Mesenchymal stem cell (in vitro differentiated cells and primary cell): Measurements from ENCODE around the gene KRT4.
"Not testable (repeated sequence)": the region's sequence is repeated elsewhere in the genome, so short reads cannot be mapped to it uniquely, and the experiment has no call there.

Source experiments
- DNase-seq: peaks from one replicate; pipeline ENCODE4 v3.0.0-alpha.2; 2013
- H2AFZ ChIP-seq: one replicate; pipeline ENCODE4 v1.6.1; 2013; ENCODE audit warnings: low read depth, mild to moderate bottlenecking, control low read depth, inconsistent platforms, low read length, moderate library complexity
- H2AK5ac ChIP-seq: 2 replicates; pipeline ENCODE4 v1.6.1; 2013; ENCODE audit warnings: low read length, moderate library complexity, mild to moderate bottlenecking, inconsistent platforms; ENCODE audit not compliant: severe bottlenecking
- H2BK120ac ChIP-seq: one replicate; pipeline ENCODE4 v1.6.1; 2013; ENCODE audit warnings: low read depth, mild to moderate bottlenecking, inconsistent platforms, low read length, moderate library complexity
- H2BK12ac ChIP-seq, 2 experiments: one replicate each; pipeline ENCODE4 v1.6.1; 2013; ENCODE audit warnings: inconsistent platforms in 2 of 2, low read length in 2 of 2, mild to moderate bottlenecking in 2 of 2, moderate library complexity in 2 of 2, control low read depth in 1 of 2
- H2BK15ac ChIP-seq: one replicate; pipeline ENCODE4 v1.6.1; 2013; ENCODE audit warnings: mild to moderate bottlenecking, low read depth, inconsistent platforms; ENCODE audit not compliant: poor library complexity, severe bottlenecking
- H2BK5ac ChIP-seq: 2 replicates; pipeline ENCODE4 v1.6.1; 2013; ENCODE audit warnings: low read depth, mild to moderate bottlenecking, low read length, control low read depth, inconsistent platforms; ENCODE audit not compliant: poor library complexity, severe bottlenecking
- H3K14ac ChIP-seq, 2 experiments: one replicate each; pipeline ENCODE4 v1.6.1; 2013; ENCODE audit warnings: inconsistent platforms in 2 of 2, low read length in 2 of 2, control low read depth in 1 of 2, mild to moderate bottlenecking in 1 of 2, moderate library complexity in 1 of 2
- H3K18ac ChIP-seq, 2 experiments: one replicate each; pipeline ENCODE4 v1.6.1; 2013; ENCODE audit warnings: inconsistent platforms in 2 of 2, low read length in 2 of 2, control low read depth in 1 of 2, low read depth in 1 of 2, mild to moderate bottlenecking in 1 of 2
- H3K23ac ChIP-seq, 2 experiments: one replicate each; pipeline ENCODE4 v1.6.1; 2013; ENCODE audit warnings: inconsistent platforms in 2 of 2, low read length in 2 of 2, mild to moderate bottlenecking in 2 of 2, moderate library complexity in 2 of 2, control low read depth in 1 of 2
- H3K27ac ChIP-seq: 2 replicates; pipeline ENCODE4 v1.5.1; 2013; ENCODE audit warnings: mild to moderate bottlenecking, moderate library complexity, low read length, control low read depth, inconsistent platforms; ENCODE audit not compliant: poor library complexity, severe bottlenecking
- H3K27me3 ChIP-seq, 2 experiments: 2 replicates each; pipeline versions ENCODE4 v1.6.1 to v1.7.0; 2013; ENCODE audit warnings: low read length in 2 of 2, mild to moderate bottlenecking in 2 of 2, moderate library complexity in 2 of 2, control low read depth in 1 of 2, inconsistent platforms in 1 of 2; ENCODE audit not compliant: control insufficient read depth in 1 of 2, insufficient read depth in 1 of 2
- H3K36me3 ChIP-seq, 2 experiments: 2 replicates each; pipeline versions ENCODE4 v1.6.1 to v1.7.0; 2013; ENCODE audit warnings: low read length in 2 of 2, control low read depth in 1 of 2, inconsistent platforms in 1 of 2, low read depth in 1 of 2, mild to moderate bottlenecking in 1 of 2; ENCODE audit not compliant: insufficient read depth in 2 of 2, control insufficient read depth in 1 of 2
- H3K4ac ChIP-seq, 2 experiments: one replicate each; pipeline ENCODE4 v1.6.1; 2013; ENCODE audit warnings: inconsistent platforms in 2 of 2, low read length in 2 of 2, mild to moderate bottlenecking in 2 of 2, moderate library complexity in 2 of 2, control low read depth in 1 of 2, low read depth in 1 of 2
- H3K4me1 ChIP-seq: 2 replicates; pipeline ENCODE4 v1.6.1; 2013; ENCODE audit warnings: low read depth, low read length, control low read depth; ENCODE audit not compliant: control insufficient read depth, insufficient read depth
- H3K4me2 ChIP-seq: 2 replicates; pipeline ENCODE4 v1.6.1; 2013; ENCODE audit warnings: low read length, mild to moderate bottlenecking, inconsistent platforms; ENCODE audit not compliant: poor library complexity, severe bottlenecking
- H3K4me3 ChIP-seq, 2 experiments: 2 replicates each; pipeline versions ENCODE4 v1.5.1 to v1.7.0; 2013; ENCODE audit warnings: low read length in 2 of 2, mild to moderate bottlenecking in 2 of 2, control low read depth in 1 of 2, low read depth in 1 of 2; ENCODE audit not compliant: insufficient read depth in 1 of 2
- H3K79me1 ChIP-seq: replicated peaks from 2 replicates; pipeline ENCODE4 v1.6.1; 2013; ENCODE audit warnings: mild to moderate bottlenecking, control low read depth, low read length, inconsistent platforms; ENCODE audit not compliant: poor library complexity, severe bottlenecking
- H3K9ac ChIP-seq: 2 replicates; pipeline ENCODE4 v1.7.0; 2013; ENCODE audit warnings: mild to moderate bottlenecking, low read length, moderate library complexity
- H3K9me3 ChIP-seq: 2 replicates; pipeline ENCODE4 v1.7.0; 2013; ENCODE audit warnings: mild to moderate bottlenecking, low read length; ENCODE audit not compliant: control insufficient read depth
- H4K8ac ChIP-seq: one replicate; pipeline ENCODE4 v1.6.1; 2013; ENCODE audit warnings: inconsistent platforms, mild to moderate bottlenecking, low read length, moderate library complexity
- H4K91ac ChIP-seq: one replicate; pipeline ENCODE4 v1.6.1; 2013; ENCODE audit warnings: mild to moderate bottlenecking, low read length, inconsistent platforms
- WGBS: methylation state at CpG from one replicate; pipeline ENCODE4 v1.1.7; 2013; ENCODE audit warnings: mixed read lengths; 5-methylcytosine and 5-hydroxymethylcytosine counted together

Gene KRT4

DNA sequence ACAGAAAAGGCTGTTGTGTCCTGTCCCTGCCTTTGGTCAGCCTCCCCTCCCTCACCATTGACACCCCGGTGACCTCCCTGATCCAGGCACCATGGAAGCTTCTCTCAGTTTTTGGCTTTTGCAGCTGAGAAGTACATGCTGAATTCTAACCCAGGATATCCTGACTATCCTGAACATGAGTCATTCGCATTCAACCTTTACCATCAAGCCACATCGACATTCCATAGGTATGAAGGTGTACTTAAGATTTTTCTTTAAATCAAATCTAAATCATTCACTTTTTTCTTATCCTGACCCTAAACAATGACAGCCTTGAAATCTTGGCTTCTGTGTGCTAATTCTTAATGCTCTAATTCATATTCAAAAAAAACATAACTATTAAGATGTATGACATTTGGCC is 43.6 kb upstream of the KRT4 start:
- Histone ChIP-seq H4K8ac (no peak overlapping the region), H2BK5ac (no peak overlapping the region), H3K4me3 (no peak overlapping the region), H2AFZ (no peak overlapping the region), H4K91ac (peak overlapping the region; percentile 35), H3K4me1 (no peaks in the 10 kb centered on the region), H3K27me3 (peaks cover 13 to 23% of the 10 kb centered on the region in 2 experiments), H3K4ac (no peak overlapping the region), H2BK120ac (no peak overlapping the region), H3K14ac (no peak overlapping the region), H3K18ac (no peak overlapping the region), H3K9ac (no peak overlapping the region), H3K36me3 (no peaks in the 10 kb centered on the region), H3K23ac (no peak overlapping the region), H3K27ac (no peak overlapping the region), H2BK12ac (no peak overlapping the region), H2AK5ac (no peak overlapping the region), H3K79me1 (no peaks in the 10 kb centered on the region), H3K4me2 (no peak overlapping the region), H2BK15ac (no peak overlapping the region), H3K9me3 (no peaks in the 10 kb centered on the region)
- WGBS = 87% methylated on average over 3 of the region's 3 CpGs
- no peak for DNase-seq

DNA sequence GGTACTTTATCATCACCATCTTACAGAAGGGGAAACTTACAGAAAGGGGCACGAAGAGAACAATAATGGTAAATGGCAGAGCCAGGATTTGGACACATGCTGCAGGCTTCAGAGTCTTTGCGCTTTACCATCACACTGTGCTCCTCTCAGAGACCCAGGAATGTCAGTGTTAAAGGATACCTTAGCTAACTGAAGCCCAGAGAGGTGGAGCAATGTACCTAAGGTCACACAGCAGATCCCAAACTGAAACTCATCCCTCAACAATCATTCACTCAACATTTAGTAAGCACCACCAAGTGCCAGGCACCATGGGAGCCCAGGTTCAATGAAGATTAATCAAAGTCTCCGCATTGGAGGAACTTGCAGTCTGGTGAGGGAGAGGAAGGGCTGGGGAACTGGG is 42.9 kb upstream of the KRT4 start:
- Histone ChIP-seq H4K8ac (no peak overlapping the region), H3K27ac (no peak overlapping the region), H3K18ac (no peak overlapping the region), H2AFZ (no peak overlapping the region), H2BK120ac (no peak overlapping the region), H3K27me3 (peaks cover 20 to 30% of the 10 kb centered on the region in 2 experiments), H3K4me1 (no peaks in the 10 kb centered on the region), H3K9ac (no peak overlapping the region), H3K4ac (no peak overlapping the region), H3K4me3 (no peak overlapping the region), H3K4me2 (no peak overlapping the region), H2BK5ac (no peak overlapping the region), H3K14ac (no peak overlapping the region), H3K23ac (no peak overlapping the region), H3K36me3 (no peaks in the 10 kb centered on the region), H2AK5ac (no peak overlapping the region), H3K9me3 (no peaks in the 10 kb centered on the region), H3K79me1 (no peaks in the 10 kb centered on the region), H2BK15ac (no peak overlapping the region), H2BK12ac (no peak overlapping the region), H4K91ac (no peak overlapping the region)
- no peak for DNase-seq
- 89% methylated on average over 3 of the region's 3 CpGs for WGBS

DNA sequence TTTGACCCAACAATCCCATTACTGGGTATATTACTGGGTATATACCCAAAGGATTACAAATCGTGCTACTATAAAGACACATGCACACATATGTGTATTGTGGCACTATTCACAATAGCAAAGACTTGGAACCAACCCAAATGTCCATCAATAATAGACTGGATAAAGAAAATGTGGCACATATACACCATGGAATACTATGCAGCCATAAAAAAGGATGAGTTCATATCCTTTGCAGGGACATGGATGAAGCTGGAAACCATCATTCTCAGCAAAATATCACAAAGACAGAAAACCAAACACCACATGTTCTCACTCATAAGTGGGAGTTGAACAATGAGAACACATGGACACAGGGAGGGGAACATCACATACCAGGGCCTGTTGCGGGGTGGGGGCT is 42.2 kb upstream of the KRT4 start:
- H2BK120ac ChIP-seq, H3K18ac ChIP-seq, H3K14ac ChIP-seq, H3K4me1 ChIP-seq, H3K9me3 ChIP-seq, H4K8ac ChIP-seq, DNase-seq, H3K9ac ChIP-seq, H3K4me2 ChIP-seq, H4K91ac ChIP-seq, H2AK5ac ChIP-seq, H3K79me1 ChIP-seq, H2BK15ac ChIP-seq, H2BK12ac ChIP-seq, H3K4me3 ChIP-seq, H2AFZ ChIP-seq, H2BK5ac ChIP-seq, H3K4ac ChIP-seq, H3K27ac ChIP-seq, H3K23ac ChIP-seq, H3K36me3 ChIP-seq: not testable (repeated sequence)
- 86% methylated on average over 1 of the region's 2 CpGs for WGBS
- peaks cover 27 to 37% of the 10 kb centered on the region in 2 experiments for H3K27me3 ChIP-seq

DNA sequence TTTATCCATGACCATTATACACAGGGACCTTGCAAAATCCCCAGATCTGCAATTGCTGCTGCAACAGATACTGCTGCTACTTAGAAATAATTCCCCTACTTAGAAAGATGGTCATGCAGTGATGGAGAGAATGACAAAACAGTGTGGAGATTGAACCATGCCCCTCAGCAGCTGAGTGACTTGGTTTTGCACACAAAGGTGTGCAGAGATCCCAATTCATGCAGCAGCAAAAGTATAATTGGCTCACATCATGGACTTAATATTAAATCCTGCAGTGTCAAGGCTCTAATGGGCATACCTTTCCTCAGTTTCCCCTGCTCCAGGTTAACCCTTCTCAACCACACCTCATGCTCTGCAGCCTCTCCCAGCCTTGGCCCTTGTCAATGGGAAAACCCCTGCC is 37.9 kb upstream of the KRT4 start:
- H3K14ac ChIP-seq = no peak overlapping the region
- H3K36me3 ChIP-seq = no peaks in the 10 kb centered on the region
- no peak overlapping the region for H2BK5ac ChIP-seq
- H3K4me3 ChIP-seq = no peak overlapping the region
- no peak overlapping the region for H2AK5ac ChIP-seq
- no peak overlapping the region for H3K4me2 ChIP-seq
- H3K4ac ChIP-seq = no peak overlapping the region
- H3K23ac ChIP-seq = no peak overlapping the region
- DNase-seq = no peak
- H2AFZ ChIP-seq = no peak overlapping the region
- no peak overlapping the region for H2BK120ac ChIP-seq
- H3K4me1 ChIP-seq = peaks cover 2% of the 10 kb centered on the region
- no peaks in the 10 kb centered on the region for H3K79me1 ChIP-seq
- no peak overlapping the region for H2BK15ac ChIP-seq
- H3K9ac ChIP-seq = no peak overlapping the region
- no peak overlapping the region for H3K18ac ChIP-seq
- H4K91ac ChIP-seq = no peak overlapping the region
- no peaks in the 10 kb centered on the region for H3K9me3 ChIP-seq
- no peak overlapping the region for H3K27ac ChIP-seq
- H4K8ac ChIP-seq = no peak overlapping the region
- H3K27me3 ChIP-seq = peaks cover 39 to 63% of the 10 kb centered on the region in 2 experiments
- no peak overlapping the region for H2BK12ac ChIP-seq
